HT1080 (cell line): ENCODE measurements around the gene PLEKHA3. TPM values are rescaled to one million over a fixed set of nuclear protein-coding genes. Genes with fewer than 3 reads are reported as not detected.

Experiments
- DNase-seq: peaks from one replicate; pipeline ENCODE4 v3.0.0-alpha.2; 2015; ENCODE audit warnings: low read depth
- total RNA-seq: library from RNA; depleted of rRNA; stranded (reverse); fragments of >200 nt; shearing (Covaris generic); gene quantifications from 2 replicates; pipeline ENCODE4 v1.2.3, GENCODE V29; 2014

PLEKHA3 gene
- total RNA-seq, 1 experiment from 2014 or later = 23.1 TPM

DNA sequence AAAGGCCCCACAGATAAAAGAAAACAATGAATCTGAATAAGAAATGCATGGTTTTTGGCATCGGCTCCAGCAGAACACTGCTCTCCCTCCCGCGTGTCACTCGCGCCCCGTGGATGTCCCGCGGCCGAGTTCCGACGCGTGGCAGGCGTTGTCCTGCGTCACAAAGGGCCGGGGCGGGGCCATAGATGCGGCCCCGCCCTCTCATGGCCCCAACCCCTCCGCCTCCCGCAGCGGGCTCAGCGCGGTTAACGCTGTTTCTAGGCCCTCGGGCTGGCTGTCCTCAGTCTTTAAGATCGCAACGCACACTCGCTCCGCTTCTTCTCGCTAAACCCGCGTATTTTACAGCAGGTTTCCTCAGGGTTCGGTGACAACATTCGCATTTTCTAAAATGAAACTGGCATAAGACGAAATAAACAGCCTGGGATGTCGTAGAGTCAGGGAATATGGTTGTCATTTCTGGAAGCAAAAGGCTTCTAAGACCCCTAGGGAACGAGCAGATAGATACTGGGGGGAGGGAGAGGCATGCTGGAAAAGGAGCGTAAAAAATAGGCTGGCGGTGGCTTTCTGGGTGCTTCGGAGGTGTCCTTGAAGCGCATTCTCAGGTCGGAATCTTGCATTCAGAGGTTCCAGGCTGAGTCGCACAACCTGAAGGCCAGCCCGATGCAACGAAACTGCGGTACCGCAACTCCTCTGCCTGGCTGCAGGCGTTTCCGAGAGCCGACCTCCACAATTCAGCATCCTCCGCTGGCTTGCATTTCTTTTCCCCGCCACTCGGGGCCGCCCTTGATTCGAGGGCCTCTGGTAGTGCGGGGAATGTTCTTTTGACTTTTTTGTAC lies 1.6 kb upstream of the PLEKHA3 start, which contains the start of gene FKBP7:
FKBP7 (minus strand) TSS at position 162 of the 836 bp plus-strand sequence; CDS start at position 61, 101 bp downstream.
- DNase-seq = peak; percentile 65

GRCh38 chr2:178479275-178479616 lies 1.0 kb upstream of the PLEKHA3 start:
- DNase-seq = no peak

DNA sequence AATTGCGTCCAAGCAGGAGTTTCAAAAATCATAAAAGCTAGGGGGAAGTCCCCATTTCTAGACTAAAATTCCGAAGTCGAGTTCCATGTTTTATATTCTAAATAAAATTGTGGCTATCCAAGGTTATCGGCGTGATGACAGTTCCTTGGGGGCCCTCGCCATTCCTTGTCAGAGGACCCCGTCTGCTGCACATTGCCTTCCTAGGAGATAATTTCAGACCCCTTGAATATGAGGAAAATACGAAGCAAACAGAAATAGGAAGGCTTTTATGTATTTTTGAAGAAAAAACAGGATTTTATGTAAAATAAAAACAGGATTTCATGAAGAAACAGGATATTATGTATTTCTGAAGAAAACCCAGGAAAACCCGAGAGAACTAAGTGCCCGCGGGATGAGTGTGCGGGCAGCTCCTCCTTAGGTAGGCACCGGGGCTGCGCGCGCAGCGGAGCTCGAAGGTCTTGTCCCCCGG lies 465 bp upstream of the PLEKHA3 start:
- DNase-seq = no peak

- DNase-seq = no peak
Measured at GRCh38 chr2:178482437-178482836, 2.2 kb downstream of the PLEKHA3 start.

- no peak for DNase-seq
Measured at GRCh38 chr2:178484245-178485041, 4.2 kb downstream of the PLEKHA3 start.

DNA sequence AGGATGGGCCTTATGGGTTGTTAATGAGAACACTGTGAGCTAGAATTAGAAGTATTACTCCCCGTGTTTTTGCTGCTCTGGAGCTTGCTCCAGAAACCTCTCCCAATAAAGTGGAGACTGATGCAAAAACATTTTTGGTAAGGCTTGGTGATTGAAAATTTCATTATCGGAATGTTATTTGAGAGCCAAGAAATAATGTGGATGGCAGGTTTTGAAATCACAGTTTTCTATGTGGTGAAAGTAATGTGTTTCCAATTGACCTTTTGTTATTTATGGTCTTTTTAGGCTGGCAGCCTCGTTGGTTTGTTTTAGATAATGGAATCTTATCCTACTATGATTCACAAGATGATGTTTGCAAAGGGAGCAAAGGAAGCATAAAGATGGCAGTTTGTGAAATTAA lies 5.1 kb downstream of the PLEKHA3 start:
- no peak for DNase-seq

DNA sequence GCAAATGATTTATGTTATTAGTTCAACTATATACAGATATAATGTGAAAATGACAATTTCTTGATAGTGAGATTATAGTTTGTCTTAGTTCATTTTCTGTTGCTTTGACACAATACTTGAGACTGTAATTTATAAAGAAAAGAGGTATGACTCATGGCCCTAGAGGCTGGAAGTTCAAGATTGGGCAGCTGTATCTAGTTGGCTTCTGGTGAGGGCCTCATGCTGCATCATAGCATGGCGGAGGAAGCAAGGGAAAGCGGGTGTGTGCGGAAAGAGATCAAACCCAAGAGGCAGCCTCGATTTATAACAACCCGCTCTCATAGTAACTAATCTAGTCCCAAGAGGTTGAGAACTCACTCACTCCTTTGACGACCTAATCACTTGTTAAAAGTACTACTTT lies 11.4 kb downstream of the PLEKHA3 start:
- no peak for DNase-seq

DNA sequence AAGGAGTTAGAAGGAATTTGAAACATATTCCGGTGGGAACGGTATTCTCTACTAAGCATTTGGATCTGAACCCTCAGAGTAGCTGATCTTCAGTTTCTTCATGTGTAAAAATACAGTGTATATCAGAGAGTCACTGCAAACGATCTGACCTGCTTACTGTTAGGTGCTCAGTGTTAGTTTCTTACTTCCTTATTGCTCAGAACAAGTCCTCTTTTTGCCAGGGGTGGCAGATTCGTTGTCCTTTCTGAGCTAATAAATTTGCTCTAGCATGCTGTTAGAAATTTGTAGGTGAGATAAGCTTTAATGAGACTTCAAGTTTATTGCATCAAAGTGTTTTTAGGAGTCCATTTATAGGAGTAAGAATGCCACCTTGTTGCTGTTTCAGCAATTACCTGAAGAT lies 15.8 kb downstream of the PLEKHA3 start:
- no peak for DNase-seq

GRCh38 chr2:178498137-178498536 lies 17.9 kb downstream of the PLEKHA3 start:
- no peak for DNase-seq

DNA sequence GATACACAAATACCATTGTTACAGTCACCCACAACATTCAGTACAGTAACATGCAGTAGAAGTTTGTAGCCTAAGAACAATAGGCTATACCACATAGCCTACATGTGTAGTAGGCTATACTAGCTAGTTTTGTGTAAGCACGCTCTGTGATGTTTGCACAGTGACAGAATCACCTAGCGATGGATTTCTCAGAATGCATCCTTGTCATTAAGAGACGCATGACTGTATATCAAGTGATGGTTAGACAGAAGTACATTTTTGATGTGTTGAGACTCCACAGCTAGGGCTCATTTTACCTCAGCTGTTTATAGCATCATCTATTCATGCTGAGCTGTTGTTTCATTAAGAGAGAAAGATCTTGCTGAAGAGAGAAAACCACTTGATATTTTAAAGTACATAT lies 19.4 kb downstream of the PLEKHA3 start:
- DNase-seq = no peak

- DNase-seq = no peak
Measured at GRCh38 chr2:178502751-178503150, 22.5 kb downstream of the PLEKHA3 start.

DNA sequence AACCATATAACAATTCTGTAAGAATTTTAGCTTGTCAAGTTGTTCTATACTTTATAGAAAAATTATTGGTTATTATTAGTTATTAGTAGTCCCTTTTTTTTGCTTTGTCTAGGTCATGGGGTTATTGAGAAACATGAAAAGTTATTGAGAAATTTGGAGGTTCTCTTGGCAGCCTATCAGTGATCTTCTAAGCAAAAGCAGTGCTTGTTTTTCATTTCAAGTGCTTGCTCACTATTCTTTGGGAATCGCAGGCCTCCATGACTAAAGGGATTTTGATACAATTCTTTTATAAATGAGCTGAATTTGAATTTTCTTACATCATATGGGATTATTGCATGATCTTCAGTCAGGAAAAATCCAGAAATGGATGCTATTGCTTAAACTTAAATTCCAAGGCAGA lies 25.8 kb downstream of the PLEKHA3 start:
- no peak for DNase-seq

GRCh38 chr2:178506524-178506923 lies 26.3 kb downstream of the PLEKHA3 start:
- DNase-seq = no peak

GRCh38 chr2:178506949-178507348 lies 26.7 kb downstream of the PLEKHA3 start:
- no peak for DNase-seq

GRCh38 chr2:178508646-178509045 lies 28.4 kb downstream of the PLEKHA3 start:
- no peak for DNase-seq

DNA sequence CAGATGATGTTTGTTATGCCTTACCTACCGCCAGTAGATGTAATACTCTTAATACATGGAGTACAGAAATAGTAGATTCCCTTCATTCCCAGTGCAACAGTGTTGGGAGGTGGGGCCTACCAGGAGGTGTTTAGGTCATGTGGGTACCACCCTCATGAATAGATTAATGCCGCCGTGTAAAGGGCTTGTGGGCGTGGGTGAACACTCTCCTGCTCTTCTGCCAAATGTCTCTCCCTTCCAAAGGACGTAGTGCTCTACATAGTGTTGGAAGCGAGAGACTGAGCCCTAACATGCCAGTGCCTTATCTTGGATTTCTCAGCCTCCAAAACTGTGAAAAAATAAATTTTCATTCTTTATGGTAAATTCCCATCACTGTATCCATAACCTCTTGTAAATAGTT lies 30.1 kb downstream of the PLEKHA3 start:
- no peak for DNase-seq

- peak; percentile 83 for DNase-seq
Measured at GRCh38 chr2:178512484-178512883, 32.2 kb downstream of the PLEKHA3 start.

- DNase-seq = peak; percentile 74
Measured at GRCh38 chr2:178513876-178514275, 33.6 kb downstream of the PLEKHA3 start.

- peak; percentile 99 for DNase-seq
Measured at GRCh38 chr2:178514664-178515063, 34.4 kb downstream of the PLEKHA3 start.

DNA sequence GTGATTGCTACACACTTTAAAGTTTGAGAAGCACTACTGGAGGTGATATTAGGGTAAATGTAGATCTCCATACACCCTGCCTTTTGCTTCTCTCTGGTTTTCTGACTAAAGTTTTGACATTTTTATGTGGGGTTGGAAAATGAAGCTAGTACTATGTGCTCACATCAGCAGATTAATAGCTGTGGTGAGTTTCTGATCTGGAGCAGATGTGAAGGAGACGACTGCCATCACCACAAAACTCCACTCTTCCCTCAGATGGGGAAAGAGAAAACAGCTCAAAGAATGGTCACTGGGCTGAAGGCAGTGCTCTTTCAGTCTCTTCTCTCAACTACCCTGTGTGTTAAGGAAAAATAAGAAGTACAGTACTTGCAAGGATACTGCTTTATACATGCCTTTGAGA lies 37.2 kb downstream of the PLEKHA3 start:
- no peak for DNase-seq

GRCh38 chr2:178521304-178522150 lies 41.3 kb downstream of the PLEKHA3 start:
- DNase-seq = no peak
